Psoas muscle (tissue), 8 donors: Measurements from ENCODE around the gene ISCU. TPM values are rescaled to one million over a fixed set of nuclear protein-coding genes. Genes with fewer than 3 reads are reported as not detected.
"Not testable (repeated sequence)": the region's sequence is repeated elsewhere in the genome, so short reads cannot be mapped to it uniquely, and the experiment has no call there.

Source experiments
- ATAC-seq, 4 donors: fragments of 200-7000 bp; cut with Tn5 transposase; one replicate each; pipeline ENCODE4 v1.9.1; 2020; ENCODE audit warnings: moderate library complexity in 3 of 4, mild to moderate bottlenecking in 2 of 4
- DNase-seq, 2 donors: peaks; one replicate each; pipeline ENCODE4 v3.0.0-alpha.2; 2020
- H3K27ac ChIP-seq: fragments of 200-600 bp; one replicate; pipeline ENCODE4 v1.8.0; 2022
- H3K27me3 ChIP-seq, 3 donors: fragments of 200-600 bp in 1 of 3; one replicate each; pipeline versions ENCODE4 v1.6.1 to v1.8.0; 2013 to 2022; ENCODE audit warnings: low read length in 2 of 3, mild to moderate bottlenecking in 2 of 3, moderate library complexity in 1 of 3; ENCODE audit not compliant: insufficient read depth in 3 of 3
- H3K36me3 ChIP-seq, 2 donors: fragments of 200-600 bp in 1 of 2; one replicate each; pipeline versions ENCODE4 v1.6.1 to v1.8.0; 2013 to 2022; ENCODE audit warnings: low read depth in 1 of 2, mild to moderate bottlenecking in 1 of 2, moderate library complexity in 1 of 2; ENCODE audit not compliant: insufficient read depth in 1 of 2
- H3K4me1 ChIP-seq: fragments of 200-600 bp; one replicate; pipeline ENCODE4 v1.8.0; 2022
- H3K4me3 ChIP-seq: fragments of 200-600 bp; one replicate; pipeline ENCODE4 v1.8.0; 2022; ENCODE audit warnings: mild to moderate bottlenecking
- H3K9me3 ChIP-seq: fragments of 200-600 bp; one replicate; pipeline ENCODE4 v1.8.0; 2022
- CTCF ChIP-seq: fragments of 200-600 bp; IDR thresholded peaks from one replicate; pipeline ENCODE4 v1.8.0; 2022; ENCODE audit warnings: antibody characterized with exemption
- WGBS, 3 donors: extraction: QIAGEN DNeasy Blood & Tissue Kit; methylation state at CpG; one replicate each; pipeline versions ENCODE4 v1.1.6 to v1.1.7; 2013; 5-methylcytosine and 5-hydroxymethylcytosine counted together
- intact Hi-C, 2 donors: fragments of 100-400 bp; cut with DNase I; formaldehyde crosslinking; loops; one replicate each; pipeline versions ENCODE4 v1.11.0 to v1.14.2; 2022
- polyA plus RNA-seq, 3 donors: library from polyadenylated mRNA; stranded (reverse); fragments of 200-250 nt; gene quantifications; one replicate each; pipeline ENCODE4 v1.2.3, GENCODE V29; 2013
- total RNA-seq, 4 donors: library from RNA; stranded (reverse); fragmentation: NEBNext Ultra II Directional in 2 of 4; extraction: Animal tissue kit (Norgen Biotek cat#: 25700) in 2 of 4; gene quantifications; one replicate each; pipeline versions ENCODE4 v1.2.1 to v1.2.4, GENCODE V29; 2021 to 2023
- donor health status: healthy with polysubstance abuse.
- donor health status: DM: no; HTN: no; CAD: no; lungs with moderate emphysema.
- donor health status: Bipolar disorder and iron deficiency.
- donor health status: healthy.
- donor health status: DM: yes; HTN: yes; CAD: no.
- donor health status: DM: no; HTN: no; CAD: no.
- donor health status: DM: no; HTN: no; CAD: no.
- donor health status: DM: yes; HTN: yes; CAD: no.

ISCU gene
- total and polyA plus RNA-seq, 7 donors = 148 to 352 (median 220) TPM

- TF ChIP-seq CTCF = no peak
- no peak overlapping the region for H3K27ac ChIP-seq
- intact Hi-C loops = no loop called here
- H3K4me3 ChIP-seq = no peak overlapping the region
- H3K36me3 ChIP-seq = no peaks in the 10 kb centered on the region
- WGBS, 3 donors = 37 to 49% (median 40%) methylated on average over 14 to 15 of the region's 15 CpGs
- H3K9me3 ChIP-seq = no peaks in the 10 kb centered on the region
- no peaks in the 10 kb centered on the region for H3K27me3 ChIP-seq
- DNase-seq (no peak), ATAC-seq (peak in 1 of 4 donors; percentile 21)
- no peaks in the 10 kb centered on the region for H3K4me1 ChIP-seq
These were observed 26.8 kb downstream of the ISCU start for GRCh38 chr12:108589028-108589839.

GRCh38 chr12:108589840-108590229, 27.4 kb downstream of the ISCU start:
- Histone ChIP-seq H3K36me3 (no peaks in the 10 kb centered on the region), H3K9me3 (no peaks in the 10 kb centered on the region), H3K27me3 (no peaks in the 10 kb centered on the region), H3K4me3 (no peak overlapping the region), H3K4me1 (no peaks in the 10 kb centered on the region), H3K27ac (no peak overlapping the region)
- 81 to 85% (median 83%) methylated on average over 7 of the region's 7 CpGs for WGBS, 3 donors
- DNase-seq (no peak), ATAC-seq (no peak)
- intact Hi-C loops = no loop called here
- TF ChIP-seq CTCF = no peak

GRCh38 chr12:108590463-108590862, 28.1 kb downstream of the ISCU start:
- H3K4me1 ChIP-seq, H3K27ac ChIP-seq, H3K9me3 ChIP-seq, H3K27me3 ChIP-seq, intact Hi-C loops, H3K4me3 ChIP-seq, DNase-seq, ATAC-seq, H3K36me3 ChIP-seq: not testable (repeated sequence)
- 92 to 95% (median 93%) methylated on average over 9 of the region's 9 CpGs for WGBS, 3 donors

- 86 to 89% (median 86%) methylated on average over 21 to 22 of the region's 22 CpGs for WGBS, 3 donors
- no peaks in the 10 kb centered on the region for H3K27me3 ChIP-seq
- DNase-seq (no peak), ATAC-seq (no peak)
- no peak for TF ChIP-seq CTCF
- intact Hi-C loops = no loop called here
- H3K9me3 ChIP-seq = no peaks in the 10 kb centered on the region
- no peak overlapping the region for H3K4me3 ChIP-seq
- no peaks in the 10 kb centered on the region for H3K36me3 ChIP-seq
- no peak overlapping the region for H3K27ac ChIP-seq
- no peaks in the 10 kb centered on the region for H3K4me1 ChIP-seq
These were observed 29.0 kb downstream of the ISCU start for GRCh38 chr12:108591267-108591980.
